ENCODE measurements around the gene ATM.

DNA sequence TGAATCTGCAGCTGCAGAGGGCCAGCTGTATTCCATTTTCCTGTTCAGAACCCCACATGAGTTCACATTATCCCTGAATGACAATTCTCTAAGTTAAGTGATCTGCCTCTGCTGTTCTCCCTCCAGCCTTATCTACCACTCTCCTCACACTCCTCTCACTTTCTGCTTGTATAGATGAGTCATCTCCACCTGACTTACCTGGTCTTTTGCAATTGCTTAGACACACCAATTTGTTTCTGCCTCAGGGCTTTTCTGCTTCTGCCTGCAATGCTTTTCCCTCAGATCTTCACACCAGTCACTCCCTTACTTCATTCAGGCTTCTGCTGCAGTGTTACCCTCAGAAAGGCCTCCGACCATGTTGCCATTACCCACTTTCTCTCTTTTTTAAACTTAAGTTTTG, 118.1 kb downstream of the ATM start:
- TF ChIP-seq, protein P1, sequence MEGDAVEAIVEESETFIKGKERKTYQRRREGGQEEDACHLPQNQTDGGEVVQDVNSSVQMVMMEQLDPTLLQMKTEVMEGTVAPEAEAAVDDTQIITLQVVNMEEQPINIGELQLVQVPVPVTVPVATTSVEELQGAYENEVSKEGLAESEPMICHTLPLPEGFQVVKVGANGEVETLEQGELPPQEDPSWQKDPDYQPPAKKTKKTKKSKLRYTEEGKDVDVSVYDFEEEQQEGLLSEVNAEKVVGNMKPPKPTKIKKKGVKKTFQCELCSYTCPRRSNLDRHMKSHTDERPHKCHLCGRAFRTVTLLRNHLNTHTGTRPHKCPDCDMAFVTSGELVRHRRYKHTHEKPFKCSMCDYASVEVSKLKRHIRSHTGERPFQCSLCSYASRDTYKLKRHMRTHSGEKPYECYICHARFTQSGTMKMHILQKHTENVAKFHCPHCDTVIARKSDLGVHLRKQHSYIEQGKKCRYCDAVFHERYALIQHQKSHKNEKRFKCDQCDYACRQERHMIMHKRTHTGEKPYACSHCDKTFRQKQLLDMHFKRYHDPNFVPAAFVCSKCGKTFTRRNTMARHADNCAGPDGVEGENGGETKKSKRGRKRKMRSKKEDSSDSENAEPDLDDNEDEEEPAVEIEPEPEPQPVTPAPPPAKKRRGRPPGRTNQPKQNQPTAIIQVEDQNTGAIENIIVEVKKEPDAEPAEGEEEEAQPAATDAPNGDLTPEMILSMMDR (conservative IDR thresholded peaks at IDR 0.05 in 1 of 2, IDR thresholded peaks at IDR 0.05 in 1 of 2; ENCODE audit: low read depth in 1 of 2, low read length in 2 of 2), result no peak
- no peak for TF ChIP-seq EZH2 (IDR thresholded peaks at IDR 0.05; ENCODE audit: low read length, missing control alignments)
